ENCODE results near the gene HRK.
A peak's percentile ranks its signal among the peaks of the same experiment; 100 is the strongest.

HRK gene

DNA sequence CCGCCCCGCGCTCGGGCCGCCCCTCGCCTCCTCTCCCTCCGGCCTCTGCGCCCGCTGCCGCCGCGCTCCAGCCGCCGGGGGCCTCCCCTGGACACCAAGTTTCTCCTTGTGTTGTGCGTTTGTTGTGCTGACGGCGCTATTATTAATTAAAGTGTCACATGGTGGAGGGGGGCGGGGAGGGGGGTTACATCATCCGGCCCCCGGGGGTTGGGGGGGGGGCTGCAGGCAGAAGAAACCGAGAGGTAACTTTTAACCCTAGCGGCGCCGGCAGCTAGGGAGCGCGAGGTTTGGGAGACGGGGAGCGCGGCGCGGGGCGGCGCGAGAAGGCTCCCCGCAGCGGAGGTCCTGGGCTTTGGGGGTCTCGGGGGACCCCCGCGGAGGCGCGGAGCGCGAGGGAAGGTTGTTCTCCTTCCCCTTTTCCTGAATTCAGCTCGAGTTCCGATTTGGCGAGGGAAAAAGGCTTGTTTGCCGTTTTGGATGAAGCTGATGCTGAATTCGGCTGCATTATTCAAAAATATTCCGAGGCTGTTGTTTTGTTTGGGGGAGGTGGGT, at the start of gene HRK:
TSS of gene HRK (minus strand) at position 117 of the 552 bp plus-strand sequence. CDS start 134 bp downstream, outside the sequence.
- no peak for DNase-seq (ENCODE audit: low spot score)

DNA sequence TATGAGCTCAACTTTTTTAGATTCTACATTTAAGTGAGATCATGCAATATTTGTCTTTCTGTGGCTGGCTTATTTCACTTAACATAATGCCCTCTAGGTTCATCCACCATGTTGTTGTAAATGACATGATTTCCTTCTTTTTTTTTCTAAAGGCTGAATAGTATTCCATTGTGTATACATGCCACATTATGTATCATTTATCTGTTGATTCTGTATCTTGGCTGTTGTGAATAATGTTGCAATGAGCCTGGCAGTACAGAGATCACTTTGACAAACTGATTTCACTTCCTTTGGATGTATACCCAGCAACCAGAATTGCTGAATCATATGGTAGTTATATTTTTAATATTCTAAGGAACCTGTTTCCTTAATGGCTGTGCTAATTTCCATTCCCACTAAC, 48.6 kb upstream of the HRK start:
- DNase-seq (ENCODE audit: low spot score): no peak

DNA sequence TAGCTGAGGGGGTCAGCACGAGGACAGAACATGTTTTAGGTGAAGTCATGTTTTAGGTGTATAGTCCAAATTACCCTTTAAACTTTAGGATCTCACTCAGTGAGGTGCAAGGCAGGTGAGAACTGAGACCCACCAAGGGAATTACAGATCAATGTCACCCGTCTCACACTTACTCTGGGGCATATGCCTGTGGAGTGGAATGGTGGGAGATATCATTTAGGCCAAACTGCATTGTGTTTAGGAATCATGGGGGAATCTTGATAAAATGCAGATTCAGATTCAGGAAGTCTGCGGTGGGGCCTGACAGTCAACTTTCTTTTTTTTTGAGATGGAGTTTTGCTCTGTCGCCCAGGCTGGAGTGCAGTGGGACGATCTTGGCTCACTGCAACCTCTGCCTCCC, 47.3 kb upstream of the HRK start:
- no peak for DNase-seq (ENCODE audit: low spot score)

DNA sequence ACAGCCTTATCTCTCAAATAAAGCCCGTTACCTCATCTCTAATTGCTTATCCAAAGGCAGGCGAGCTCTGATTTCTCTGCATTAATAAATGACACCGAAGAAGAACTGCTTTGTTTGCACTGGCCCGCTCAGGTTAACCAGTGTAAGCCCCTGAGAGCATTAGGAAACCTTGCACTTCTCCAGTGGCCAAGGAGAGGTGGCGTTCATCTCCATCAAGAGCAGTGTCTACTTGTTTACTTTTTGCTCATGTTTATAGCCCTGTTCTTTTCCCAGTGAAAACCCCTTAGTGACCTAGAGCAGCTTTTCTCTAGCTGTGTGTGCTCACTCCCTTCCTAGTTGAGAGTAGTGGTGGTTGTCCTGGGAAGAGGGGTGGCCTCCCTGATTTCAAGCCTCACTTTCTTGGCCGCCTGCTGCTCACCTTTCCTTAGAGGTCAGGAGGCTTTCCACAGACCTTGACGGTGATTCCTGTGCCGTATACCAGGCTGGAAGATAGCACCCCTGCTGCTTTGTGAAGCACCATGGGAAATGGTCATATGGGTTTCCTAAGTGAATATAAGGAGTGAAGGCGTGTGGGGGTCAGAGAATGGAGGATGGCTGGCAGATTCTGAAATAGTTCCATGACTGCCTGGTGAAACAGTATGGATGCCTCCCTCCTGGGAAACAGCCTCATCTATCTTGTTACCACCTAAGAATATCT, 46.2 kb upstream of the HRK start:
- no peak for DNase-seq (ENCODE audit: low spot score)

DNA sequence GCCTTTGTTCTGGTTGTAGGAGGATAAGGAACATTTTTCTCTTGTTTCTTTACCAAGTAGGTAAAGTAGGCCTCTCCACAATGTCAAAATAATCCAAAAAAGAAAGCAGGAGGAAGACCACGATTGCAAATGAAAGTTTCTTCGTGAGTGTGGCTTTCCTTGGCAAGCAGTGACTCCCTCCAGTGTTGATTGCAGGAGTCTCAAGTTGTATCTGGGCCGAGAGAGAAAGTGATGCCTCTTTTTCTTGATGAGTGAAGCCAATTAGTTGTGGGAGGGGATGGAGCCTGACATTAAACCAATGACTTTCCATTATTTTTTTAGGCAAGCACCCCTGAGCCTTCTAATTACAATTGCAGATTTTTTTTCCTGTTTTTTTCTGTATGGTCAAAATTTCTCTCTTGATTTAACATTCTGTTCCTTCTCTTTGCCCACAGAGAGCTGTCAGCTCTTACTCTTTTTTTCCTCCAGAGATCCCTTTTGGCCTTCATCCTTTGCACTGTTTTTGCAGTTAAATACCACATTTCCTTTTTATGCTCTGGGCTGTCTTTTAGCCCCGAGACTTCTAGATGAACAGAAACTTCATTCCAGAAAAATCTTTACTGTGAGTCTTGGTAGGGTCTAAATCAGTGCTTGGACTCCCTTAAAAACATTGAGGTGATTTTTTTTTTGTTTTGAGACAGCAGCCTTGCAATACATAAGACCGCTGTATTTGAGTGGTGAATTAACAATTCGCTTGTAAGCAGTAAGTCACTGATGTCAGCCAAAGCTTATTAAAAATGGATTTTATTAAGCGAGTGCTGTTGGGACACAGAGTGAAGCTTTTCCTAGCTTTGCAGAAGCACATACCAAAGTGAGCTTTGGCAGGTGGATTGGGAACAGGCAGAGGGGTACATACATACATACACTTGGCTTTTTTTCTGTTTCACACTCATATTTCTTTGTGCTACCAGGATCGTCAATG, 45.3 kb upstream of the HRK start:
- DNase-seq (ENCODE audit: low spot score): no peak

DNA sequence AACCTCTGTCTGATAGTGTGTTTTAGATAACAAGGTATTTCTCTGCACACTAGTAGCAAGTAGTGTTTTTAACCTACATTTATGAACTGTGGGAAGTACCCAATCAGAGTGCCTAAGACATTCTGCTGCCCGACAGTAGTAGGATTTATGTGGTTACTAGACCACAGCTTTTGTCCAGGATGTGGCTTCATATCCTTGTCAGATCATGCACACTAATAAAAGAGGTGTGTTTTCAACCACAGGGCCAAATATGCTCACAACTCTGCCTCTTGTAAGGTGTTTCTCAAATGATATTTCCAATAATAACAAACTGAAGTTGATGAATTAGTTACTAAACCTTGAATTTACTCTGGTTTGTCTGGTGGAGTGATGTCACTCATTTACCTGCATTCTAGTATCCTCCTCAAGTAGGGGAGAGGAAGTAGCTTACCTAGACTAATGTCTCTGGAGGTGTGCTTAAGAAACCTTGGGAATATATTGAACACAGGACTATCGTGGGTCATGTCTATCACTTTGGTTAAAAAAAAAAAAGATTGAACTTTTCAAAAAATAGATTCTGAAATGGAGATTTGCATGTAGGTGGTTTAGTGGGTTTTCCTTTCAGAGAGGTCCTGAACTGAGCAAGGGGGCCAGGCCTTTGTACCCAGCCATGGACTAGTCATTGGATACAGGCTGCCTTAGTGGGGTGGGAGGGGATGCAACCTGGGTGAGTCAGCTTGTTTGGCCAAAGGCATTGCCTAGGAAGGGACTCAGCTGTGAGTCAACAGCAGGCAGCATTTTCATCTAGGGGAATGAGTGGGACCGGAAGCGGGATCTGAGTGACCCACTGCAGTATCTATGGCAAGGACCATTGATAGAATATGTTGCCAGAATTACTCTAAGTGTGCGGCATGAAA, 43.6 kb upstream of the HRK start:
- DNase-seq (ENCODE audit: low spot score): no peak

DNA sequence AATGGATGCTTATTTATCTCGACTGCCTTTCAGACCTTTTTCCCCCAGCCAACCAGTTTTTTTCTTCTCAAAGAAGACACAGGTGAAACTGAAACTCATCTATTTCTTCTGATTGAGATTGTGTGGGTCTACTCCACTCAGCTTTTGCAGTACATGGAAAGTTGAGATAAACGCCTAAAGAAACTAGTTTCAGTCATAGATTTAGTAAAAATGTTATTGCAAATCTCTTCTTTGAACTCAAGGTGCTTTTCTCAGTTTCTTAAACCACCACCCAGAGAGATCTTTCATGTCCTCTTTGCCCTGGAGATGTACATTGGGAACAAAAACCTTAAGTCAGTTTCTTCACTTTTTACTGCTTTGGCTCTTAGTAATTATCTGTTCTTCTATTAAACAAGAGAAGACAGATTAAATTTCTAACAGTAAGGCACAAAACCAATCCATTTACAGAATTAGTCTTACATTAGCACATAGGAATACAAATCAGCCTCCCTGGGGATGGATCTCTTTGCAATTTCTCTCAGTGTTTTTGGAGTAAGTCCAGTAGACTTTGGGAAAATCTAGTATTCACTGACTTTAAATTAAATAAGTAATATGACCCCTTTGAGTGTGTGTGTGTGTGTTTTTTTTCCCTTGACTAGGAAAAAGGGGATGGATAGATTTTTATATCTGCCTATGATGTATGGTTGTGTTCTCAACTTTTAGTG, 41.1 kb upstream of the HRK start:
- DNase-seq (ENCODE audit: low spot score): no peak

DNA sequence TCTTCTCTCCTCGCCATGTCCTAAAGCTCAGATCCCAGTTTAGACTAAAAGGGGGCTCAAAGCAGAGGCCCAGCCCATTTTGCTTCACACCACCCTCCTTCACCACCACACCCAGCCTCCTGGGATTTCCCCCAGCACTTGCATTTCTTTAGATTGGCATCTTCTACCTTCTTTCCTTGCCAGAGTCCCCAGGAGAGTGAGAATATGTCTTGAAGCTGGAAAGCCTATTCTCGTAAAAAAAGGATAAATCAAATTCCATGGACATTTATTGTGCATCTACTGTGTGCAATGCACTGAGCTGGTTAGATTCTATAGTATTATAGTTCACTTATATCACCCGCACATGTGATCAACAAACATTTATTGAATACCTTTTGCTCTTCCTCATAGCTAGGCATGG, 39.7 kb upstream of the HRK start:
- DNase-seq (ENCODE audit: low spot score): no peak

DNA sequence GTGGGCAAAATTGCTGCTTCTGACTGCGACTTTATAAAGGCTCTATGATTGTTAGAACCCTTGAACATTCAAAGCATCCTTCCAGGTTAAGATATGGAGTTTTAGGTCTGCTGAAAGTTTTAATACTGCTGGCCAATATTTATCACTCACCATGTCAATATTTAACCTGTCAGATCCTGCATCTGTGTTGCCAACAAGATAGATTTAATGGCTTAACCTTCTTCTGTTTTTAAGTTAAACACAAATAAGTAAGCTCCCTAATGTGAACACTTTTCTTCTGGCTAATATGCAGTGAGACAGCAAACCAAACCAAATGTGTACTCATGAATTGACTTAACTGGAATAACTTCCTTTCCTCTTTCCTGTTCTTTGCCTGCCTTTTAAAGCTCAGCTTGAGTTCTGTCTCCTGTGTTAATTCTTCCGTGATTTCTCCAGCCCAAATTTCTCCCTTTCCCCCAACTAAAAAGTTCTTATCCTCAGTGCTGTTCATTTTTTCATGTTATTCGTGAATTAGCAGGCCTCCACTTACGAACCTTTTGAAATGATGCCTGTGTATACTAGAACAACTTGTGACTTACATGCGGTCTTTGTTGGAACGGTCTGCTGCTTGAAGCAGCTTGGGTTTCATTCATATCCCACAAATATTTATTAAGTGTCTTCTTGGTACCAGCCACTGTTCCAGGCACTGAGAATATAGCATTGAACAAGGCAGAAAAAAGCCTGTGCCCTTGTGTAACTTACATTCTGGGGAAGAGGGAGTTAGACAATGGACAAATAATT, 38.7 kb upstream of the HRK start:
- DNase-seq (ENCODE audit: low spot score): no peak

DNA sequence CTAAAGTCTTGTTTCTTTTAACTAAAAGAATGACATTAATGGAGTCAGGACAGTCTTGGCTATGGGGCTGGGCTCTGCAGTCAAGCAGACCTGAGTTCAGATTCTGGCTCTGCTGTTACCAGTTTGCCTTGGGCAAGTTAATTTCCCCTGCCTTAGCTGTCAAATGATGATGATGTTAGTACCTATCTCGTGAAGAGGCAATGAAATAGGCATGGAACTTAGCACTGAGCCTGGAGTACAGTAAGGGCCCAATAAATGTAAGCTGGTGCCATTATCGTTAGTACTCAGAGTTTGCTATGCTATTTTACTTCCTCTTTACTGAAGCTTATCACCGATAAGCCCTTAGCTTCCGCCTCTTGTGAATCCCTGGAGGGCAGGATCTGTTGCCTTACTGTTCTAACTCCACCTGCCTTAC, 38.0 kb upstream of the HRK start:
- no peak for DNase-seq (ENCODE audit: low spot score)

DNA sequence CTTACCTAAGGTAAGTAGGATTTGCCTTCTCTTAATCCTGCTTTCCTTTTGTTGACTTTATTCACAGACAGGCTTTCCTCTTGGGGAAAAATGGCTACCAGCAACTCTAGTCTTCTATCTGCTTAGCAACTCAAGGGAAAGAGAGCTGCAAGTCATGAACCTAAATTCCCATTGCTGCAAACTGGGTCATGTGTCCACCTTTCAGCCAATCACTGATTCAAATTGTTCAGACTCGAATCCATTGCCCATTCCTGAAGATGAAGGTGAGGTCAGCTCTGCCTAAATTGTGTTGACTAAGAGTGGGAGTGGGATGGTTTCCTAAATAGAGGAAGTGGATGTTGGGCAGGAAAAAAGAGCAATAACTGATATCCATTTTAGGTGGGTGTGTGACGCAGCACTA, 37.2 kb upstream of the HRK start:
- DNase-seq (ENCODE audit: low spot score): no peak

DNA sequence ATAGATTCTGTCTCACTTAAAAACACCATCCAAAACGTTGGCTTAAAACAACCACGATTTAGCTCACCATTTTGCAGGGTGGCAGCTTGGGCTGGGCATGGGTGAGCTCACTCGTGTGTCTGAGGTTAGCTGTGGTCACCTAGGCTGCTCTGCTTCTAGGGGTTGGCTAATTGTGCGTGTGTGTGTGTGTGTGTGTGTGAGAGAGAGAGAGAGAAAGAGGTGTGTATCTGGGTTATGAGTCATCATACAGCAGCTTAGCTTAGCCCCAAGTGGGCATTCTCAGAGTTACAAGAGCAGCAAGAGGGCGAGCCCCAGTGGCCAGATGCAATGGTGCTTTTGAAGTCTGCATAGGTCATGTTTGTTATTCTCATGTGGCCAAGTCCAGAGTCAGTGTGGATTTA, 35.5 kb upstream of the HRK start:
- DNase-seq (ENCODE audit: low spot score): no peak

DNA sequence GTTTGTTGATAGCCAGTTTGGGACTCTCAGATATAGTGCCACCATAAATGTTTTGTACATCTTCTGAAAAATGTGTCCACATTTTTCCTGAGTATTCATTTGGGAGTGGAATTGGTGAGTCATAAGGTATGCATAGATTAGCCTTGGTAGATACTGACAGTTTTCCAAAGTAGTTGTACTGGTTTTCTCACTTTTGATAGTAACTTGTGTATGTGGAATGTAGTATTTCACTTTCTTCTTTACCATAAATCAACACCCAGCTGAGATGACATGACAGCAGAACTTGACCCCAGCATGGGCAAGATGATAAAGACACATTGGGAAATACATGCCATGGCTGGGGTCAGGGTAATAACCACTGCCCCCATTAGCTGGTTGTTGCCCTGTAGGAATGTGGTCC, 34.9 kb upstream of the HRK start:
- DNase-seq (ENCODE audit: low spot score): no peak

DNA sequence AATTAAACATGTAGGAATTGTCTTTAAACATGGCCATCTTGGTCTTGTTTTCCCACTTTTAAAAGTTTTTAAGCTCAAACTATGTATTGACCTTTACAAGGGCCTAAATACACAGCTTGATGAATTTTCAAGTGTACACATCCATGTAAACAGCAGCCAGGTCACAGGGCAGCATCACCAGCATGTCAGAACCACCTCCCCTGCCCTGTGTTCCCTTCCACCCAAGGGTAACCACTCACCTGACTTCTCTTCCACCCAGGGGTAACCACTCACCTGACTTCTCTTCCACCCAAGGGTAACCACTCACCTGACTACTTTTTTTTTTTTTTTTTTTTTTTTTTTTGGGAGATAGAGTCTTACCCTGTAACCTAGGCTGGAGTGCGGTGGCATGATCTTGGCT, 34.1 kb upstream of the HRK start:
- no peak for DNase-seq (ENCODE audit: low spot score)

DNA sequence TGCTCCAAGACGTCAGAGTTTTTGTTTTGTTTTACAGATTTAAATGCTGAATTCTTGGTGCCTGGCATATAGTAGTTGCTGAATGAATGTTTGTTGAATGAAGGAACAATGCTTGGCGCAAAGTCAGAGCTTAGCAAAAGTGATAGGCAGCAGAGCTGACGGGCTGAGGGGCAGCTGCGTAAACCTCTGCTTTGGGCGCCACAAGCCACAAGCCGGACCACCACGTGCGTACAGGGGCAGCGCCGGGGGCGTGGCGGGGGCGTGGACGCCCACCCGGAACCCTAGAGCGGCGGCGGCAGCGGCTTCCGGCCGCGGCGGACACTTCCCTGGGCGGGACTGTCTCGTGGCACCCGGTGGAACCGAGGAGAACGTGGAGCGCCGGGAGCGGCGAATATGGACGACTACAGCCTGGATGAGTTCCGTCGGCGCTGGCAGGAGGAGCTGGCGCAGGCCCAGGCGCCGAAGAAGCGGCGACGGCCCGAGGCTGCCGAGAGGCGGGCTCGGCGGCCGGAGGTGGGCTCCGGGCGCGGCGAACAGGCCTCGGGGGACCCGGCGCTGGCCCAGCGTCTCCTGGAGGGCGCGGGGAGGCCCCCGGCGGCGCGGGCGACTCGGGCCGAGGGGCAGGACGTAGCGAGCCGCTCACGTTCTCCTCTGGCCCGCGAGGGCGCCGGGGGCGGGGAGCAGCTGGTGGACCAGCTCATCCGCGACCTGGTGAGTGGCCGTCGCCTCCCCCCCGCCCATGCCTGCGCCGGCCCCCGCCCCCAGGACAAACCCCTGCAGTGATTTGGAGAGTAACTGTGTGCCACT, 29.6 kb upstream of the HRK start, which contains the start of gene FBXW8:
TSS of gene FBXW8 (plus strand) at position 306 of the 807 bp plus-strand sequence. CDS start at position 394, 88 bp downstream.
- peak; percentile 92 for DNase-seq (ENCODE audit: low spot score)

DNA sequence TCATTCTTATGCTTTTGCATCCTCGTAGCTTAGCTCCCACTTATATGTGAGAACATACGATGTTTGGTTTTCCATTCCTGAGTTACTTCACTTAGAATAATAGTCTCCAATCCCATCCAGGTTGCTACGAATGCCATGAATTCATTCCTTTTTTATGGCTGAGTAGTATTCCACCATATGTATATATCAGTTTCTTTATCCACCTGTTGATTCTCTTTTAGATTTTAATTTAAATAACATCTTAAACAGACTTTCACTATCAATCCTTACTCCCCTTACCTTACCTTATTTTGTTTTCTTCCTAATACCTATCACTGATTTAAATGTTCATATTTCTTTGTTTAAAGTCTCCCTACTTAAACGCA, 29.0 kb upstream of the HRK start:
- no peak for DNase-seq (ENCODE audit: low spot score)

DNA sequence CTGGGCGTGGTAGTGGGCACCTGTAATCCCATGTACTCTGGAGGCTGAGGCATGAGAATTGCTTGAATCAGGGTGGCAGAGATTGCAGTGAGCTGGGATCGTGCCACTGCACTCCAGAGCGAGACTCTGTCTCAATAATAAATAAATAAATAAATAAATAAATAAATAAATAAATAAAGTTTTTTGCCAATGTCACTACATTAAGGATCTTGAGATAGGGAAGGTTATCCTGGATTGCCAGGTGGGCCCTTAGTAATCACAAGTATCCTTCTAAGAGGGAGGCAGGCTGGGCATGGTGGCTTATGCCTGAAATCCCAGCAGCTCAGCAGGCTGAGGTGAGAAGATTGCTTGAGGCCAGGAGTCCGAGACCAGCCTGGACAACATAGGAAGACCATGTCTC, 25.0 kb upstream of the HRK start:
- DNase-seq (ENCODE audit: low spot score): no peak

DNA sequence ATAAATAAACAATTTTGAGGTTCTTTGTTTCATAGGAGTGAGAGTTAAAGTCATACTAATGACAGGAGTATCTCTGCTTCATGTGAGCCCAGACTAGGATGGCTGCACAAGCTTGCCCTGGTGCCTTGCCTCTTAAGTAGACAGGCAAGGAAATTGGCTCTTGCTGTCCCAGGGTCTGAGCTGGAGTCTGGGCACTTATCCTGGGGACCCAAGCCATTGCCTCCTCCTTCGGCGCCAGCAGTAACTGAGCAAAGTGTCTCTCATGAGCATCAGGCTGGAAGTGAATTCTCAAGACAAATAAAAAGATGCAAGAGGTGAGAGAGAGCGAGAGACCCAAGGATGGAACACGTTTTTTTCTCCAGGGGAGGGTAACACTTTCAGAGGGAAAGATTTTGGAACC, 22.6 kb upstream of the HRK start:
- DNase-seq (ENCODE audit: low spot score): no peak

DNA sequence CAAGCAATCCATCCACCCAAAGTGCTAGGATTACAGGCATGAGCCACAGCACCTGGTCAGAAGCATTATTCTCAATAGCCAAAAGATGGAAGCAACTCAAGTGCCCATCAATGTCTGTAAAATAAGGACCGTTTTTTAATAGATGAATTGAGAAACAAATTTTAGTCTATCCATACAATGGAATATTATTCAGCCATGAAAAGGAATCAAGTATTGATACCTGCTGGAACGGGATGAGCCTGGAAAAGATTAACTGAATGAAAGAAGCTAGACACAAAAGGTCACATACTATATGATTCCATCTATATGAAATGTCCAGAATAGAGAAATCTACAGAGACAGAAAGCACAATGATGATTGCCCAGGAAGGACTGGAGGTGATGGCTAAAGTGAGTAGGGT, 20.4 kb upstream of the HRK start:
- no peak for DNase-seq (ENCODE audit: low spot score)

DNA sequence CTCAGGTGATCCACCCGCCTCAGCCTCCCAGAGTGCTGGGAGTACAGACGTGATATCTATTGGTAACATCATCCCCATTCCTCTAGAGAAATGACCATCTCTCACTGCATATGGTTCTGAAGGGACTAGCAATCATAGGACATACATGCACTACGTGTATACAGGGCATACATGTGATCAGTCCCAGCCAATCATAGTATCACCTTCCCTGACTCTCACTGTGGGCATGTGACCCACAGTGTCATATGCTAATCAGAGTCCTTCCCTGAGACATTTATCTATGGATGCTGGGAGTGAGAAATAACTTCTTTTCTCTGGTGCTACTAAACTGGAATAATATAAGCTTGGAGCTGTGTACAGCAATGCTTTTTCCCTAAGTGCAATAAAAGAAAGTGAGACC, 17.4 kb upstream of the HRK start:
- no peak for DNase-seq (ENCODE audit: low spot score)
